Measurements from ENCODE around the gene ZNRD2.

ZNRD2 gene

DNA sequence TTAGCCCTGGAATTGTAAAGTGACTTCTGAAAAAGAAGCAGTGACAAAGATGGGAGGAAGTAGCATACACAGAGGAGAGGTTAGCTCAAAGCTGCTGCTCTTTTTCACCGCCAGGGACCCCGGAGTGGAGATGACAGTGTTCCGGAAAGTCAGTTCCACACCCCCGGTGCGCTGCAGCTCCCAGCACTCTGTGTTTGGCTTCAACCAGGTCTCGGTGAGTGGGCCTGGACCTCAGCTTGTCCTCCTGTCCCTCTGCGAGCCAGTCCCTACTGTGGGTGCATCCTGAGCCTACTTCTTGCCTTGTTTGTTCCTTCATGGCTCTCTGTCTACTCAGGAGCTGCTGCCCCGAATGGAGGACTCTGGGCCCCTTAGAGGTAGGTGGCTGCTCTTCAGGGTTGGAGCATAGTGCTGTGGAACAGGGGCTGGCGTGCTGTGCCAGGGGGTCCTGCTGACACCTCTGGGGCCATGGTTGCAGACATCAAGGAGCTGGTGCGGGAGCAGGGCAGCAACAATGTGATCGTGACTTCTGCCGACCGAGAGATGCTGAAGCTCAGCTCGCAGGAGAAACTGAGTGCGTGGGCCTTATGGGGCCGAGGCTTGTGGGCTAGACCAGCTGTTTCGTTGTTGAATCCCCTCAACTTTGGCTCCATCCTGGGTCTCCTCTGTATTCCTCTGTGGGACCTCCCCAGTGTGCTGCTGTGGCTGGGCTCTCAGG is 47.0 kb downstream of the ZNRD2 start:
- TF ChIP-seq, protein P1, sequence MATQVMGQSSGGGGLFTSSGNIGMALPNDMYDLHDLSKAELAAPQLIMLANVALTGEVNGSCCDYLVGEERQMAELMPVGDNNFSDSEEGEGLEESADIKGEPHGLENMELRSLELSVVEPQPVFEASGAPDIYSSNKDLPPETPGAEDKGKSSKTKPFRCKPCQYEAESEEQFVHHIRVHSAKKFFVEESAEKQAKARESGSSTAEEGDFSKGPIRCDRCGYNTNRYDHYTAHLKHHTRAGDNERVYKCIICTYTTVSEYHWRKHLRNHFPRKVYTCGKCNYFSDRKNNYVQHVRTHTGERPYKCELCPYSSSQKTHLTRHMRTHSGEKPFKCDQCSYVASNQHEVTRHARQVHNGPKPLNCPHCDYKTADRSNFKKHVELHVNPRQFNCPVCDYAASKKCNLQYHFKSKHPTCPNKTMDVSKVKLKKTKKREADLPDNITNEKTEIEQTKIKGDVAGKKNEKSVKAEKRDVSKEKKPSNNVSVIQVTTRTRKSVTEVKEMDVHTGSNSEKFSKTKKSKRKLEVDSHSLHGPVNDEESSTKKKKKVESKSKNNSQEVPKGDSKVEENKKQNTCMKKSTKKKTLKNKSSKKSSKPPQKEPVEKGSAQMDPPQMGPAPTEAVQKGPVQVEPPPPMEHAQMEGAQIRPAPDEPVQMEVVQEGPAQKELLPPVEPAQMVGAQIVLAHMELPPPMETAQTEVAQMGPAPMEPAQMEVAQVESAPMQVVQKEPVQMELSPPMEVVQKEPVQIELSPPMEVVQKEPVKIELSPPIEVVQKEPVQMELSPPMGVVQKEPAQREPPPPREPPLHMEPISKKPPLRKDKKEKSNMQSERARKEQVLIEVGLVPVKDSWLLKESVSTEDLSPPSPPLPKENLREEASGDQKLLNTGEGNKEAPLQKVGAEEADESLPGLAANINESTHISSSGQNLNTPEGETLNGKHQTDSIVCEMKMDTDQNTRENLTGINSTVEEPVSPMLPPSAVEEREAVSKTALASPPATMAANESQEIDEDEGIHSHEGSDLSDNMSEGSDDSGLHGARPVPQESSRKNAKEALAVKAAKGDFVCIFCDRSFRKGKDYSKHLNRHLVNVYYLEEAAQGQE (IDR thresholded peaks at IDR 0.05; ENCODE audit: insufficient read depth in 1 of 2, low read depth in 2 of 2, low read length in 2 of 2) = no peak
- TF ChIP-seq POLR2AphosphoS5 (IDR thresholded peaks at IDR 0.05; ENCODE audit: low read depth, low read length) (no peak), FOXP2 (optimal IDR thresholded peaks at IDR 0.05; ENCODE audit: borderline replicate concordance, extremely low read depth, extremely low read length, insufficient read depth) (no peak), SIN3A (IDR thresholded peaks at IDR 0.05; ENCODE audit: borderline replicate concordance, insufficient read depth, low read length) (no peak), TAF1 (IDR thresholded peaks at IDR 0.05; ENCODE audit: borderline replicate concordance, insufficient read depth, low read length) (no peak)

DNA sequence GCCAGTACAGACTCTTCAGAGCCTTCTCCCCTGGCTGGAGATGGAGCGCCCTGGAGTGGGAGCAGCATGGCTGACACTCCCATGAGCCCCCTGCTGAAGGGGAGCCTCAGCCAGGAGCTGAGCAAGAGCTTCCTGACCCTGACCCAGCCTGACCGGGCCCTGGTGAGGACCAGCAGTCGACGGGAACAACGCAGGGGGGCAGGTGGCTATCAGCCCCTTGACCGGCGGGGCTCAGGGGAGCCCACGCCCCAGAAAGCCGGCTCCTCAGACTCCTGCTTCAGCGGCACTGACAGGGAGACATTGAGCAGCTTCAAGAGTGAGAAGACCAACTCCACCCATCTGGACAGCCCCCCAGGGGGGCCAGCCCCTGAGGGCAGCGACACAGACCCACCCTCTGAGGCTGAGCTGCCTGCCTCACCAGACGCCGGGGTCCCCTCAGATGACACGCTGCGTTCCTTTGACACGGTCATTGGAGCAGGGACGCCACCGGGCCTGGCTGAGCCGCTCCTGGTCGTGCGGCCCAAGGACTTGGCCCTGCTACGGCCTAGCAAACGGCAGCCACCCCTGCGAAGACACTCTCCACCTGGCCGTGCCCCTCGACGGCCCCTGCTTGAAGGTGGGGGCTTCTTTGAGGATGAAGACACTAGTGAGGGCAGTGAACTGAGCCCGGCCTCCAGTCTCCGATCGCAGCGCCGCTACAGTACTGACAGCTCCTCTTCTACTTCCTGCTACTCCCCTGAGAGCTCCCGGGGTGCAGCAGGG is 47.9 kb downstream of the ZNRD2 start:
- TF ChIP-seq FOXP2 (optimal IDR thresholded peaks at IDR 0.05; ENCODE audit: borderline replicate concordance, extremely low read depth, extremely low read length, insufficient read depth) = no peak
- TF ChIP-seq, protein P1 (IDR thresholded peaks at IDR 0.05; ENCODE audit: insufficient read depth in 1 of 2, low read depth in 2 of 2, low read length in 2 of 2) = no peak
- no peak for TF ChIP-seq TAF1 (IDR thresholded peaks at IDR 0.05; ENCODE audit: borderline replicate concordance, insufficient read depth, low read length)
- TF ChIP-seq SIN3A (IDR thresholded peaks at IDR 0.05; ENCODE audit: borderline replicate concordance, insufficient read depth, low read length) = no peak
- no peak for TF ChIP-seq POLR2AphosphoS5 (IDR thresholded peaks at IDR 0.05; ENCODE audit: low read depth, low read length)

DNA sequence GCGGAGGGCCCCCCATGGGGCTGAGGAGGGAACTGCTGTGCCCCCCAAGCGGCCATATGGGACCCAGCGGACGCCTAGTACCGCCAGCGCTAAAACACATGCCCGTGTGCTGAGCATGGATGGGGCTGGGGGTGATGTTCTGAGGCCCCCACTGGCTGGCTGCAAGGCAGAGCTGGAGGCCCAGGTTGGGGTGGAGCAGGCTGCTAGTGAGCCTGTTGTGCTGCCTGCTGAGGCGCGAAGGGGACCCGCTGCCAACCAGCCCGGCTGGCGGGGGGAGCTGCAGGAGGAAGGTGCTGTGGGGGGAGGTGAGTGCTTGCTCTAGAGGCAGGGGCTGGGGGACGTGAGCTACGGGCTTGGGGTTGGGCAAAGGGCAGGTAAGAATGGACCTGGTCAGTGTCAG is 48.5 kb downstream of the ZNRD2 start:
- no peak for TF ChIP-seq TAF1 (IDR thresholded peaks at IDR 0.05; ENCODE audit: borderline replicate concordance, insufficient read depth, low read length)
- TF ChIP-seq, protein P1 (IDR thresholded peaks at IDR 0.05; ENCODE audit: insufficient read depth in 1 of 2, low read depth in 2 of 2, low read length in 2 of 2) = no peak
- no peak for TF ChIP-seq FOXP2 (optimal IDR thresholded peaks at IDR 0.05; ENCODE audit: borderline replicate concordance, extremely low read depth, extremely low read length, insufficient read depth)
- no peak for TF ChIP-seq POLR2AphosphoS5 (IDR thresholded peaks at IDR 0.05; ENCODE audit: low read depth, low read length)
- no peak for TF ChIP-seq SIN3A (IDR thresholded peaks at IDR 0.05; ENCODE audit: borderline replicate concordance, insufficient read depth, low read length)

DNA sequence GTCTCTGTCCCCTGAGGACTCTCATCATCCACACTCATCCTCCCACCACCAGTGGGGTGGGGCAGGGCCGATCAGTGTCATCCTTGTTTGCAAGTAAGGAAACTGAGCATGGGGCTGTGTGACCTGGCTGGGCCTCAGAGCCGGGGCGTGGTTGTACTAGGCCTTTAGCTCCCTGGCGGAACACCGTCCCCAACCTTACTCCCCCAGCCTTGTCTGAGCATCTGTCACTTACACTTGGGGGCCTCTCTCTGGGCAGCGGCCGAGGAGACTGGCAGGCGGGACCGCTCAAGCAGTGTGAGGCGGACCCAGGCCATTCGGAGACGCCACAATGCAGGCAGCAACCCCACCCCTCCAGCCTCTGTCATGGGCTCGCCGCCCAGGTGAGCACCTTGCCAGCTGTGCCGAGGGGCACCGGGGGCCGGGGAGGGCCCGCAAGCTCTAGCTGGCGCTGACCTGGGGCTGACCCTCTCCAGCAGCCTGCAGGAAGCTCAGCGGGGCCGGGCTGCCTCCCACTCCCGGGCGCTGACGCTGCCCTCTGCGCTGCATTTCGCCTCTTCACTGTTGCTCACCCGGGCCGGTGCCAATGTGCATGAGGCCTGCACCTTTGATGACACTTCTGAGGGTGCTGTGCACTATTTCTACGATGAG is 49.1 kb downstream of the ZNRD2 start:
- TF ChIP-seq, protein P1 (IDR thresholded peaks at IDR 0.05; ENCODE audit: insufficient read depth in 1 of 2, low read depth in 2 of 2, low read length in 2 of 2) = no peak
- TF ChIP-seq POLR2AphosphoS5 (IDR thresholded peaks at IDR 0.05; ENCODE audit: low read depth, low read length) (no peak), SIN3A (IDR thresholded peaks at IDR 0.05; ENCODE audit: borderline replicate concordance, insufficient read depth, low read length) (no peak), FOXP2 (optimal IDR thresholded peaks at IDR 0.05; ENCODE audit: borderline replicate concordance, extremely low read depth, extremely low read length, insufficient read depth) (no peak), TAF1 (IDR thresholded peaks at IDR 0.05; ENCODE audit: borderline replicate concordance, insufficient read depth, low read length) (no peak)
